Subcutaneous abdominal adipose tissue (tissue), 5 donors: ENCODE measurements around the gene OR5B21.

ENCODE experiments used
- H3K27ac ChIP-seq: one replicate; pipeline ENCODE4 v1.7.0; 2013; ENCODE audit warnings: low read depth, mild to moderate bottlenecking, inconsistent platforms, low read length, moderate library complexity
- H3K27me3 ChIP-seq, 5 donors: one replicate each; pipeline ENCODE4 v1.7.0; 2013; ENCODE audit warnings: low read length in 5 of 5, inconsistent platforms in 1 of 5; ENCODE audit not compliant: control insufficient read depth in 5 of 5, insufficient read depth in 4 of 5
- H3K36me3 ChIP-seq, 5 donors: one replicate each; pipeline ENCODE4 v1.7.0; 2013; ENCODE audit warnings: low read length in 5 of 5; ENCODE audit not compliant: control insufficient read depth in 5 of 5, insufficient read depth in 5 of 5
- H3K4me1 ChIP-seq, 5 donors: one replicate each; pipeline ENCODE4 v1.7.0; 2013; ENCODE audit warnings: low read length in 5 of 5, mild to moderate bottlenecking in 3 of 5, moderate library complexity in 1 of 5; ENCODE audit not compliant: control insufficient read depth in 5 of 5, insufficient read depth in 5 of 5
- H3K4me3 ChIP-seq, 5 donors: one replicate each; pipeline ENCODE4 v1.7.0; 2013; ENCODE audit warnings: low read length in 5 of 5, low read depth in 1 of 5
- H3K9ac ChIP-seq, 5 donors: one replicate each; pipeline ENCODE4 v1.7.0; 2013; ENCODE audit warnings: low read length in 5 of 5, mild to moderate bottlenecking in 4 of 5, moderate library complexity in 3 of 5
- H3K9me3 ChIP-seq, 5 donors: one replicate each; pipeline ENCODE4 v1.7.0; 2013; ENCODE audit warnings: low read length in 5 of 5; ENCODE audit not compliant: control insufficient read depth in 5 of 5
- donor health status: healthy.
- donor health status: healthy.
- donor health status: healthy.
- donor health status: healthy.
- donor health status: healthy.

The OR5B21 gene

DNA sequence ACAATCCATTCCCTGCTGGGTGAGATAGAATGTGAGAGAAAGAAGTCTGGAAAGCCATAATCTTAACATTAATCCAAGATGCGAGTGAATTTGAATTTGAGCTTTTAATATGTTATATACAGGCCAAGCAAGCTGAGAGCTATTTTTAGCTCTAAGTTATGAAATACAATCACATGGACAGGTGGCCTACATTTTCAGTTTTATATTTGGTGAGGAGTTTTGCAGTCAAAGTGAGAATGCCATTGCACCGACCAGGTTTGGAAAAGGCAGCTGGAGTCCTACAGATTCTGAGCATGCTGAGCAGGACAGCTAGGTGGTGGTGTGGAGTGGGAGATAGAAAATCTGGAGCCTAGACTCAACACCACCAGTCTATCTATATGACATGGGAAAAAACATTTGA is 12.0 kb downstream of the OR5B21 start:
- H3K9ac ChIP-seq: no peak overlapping the region
- no peaks in the 10 kb centered on the region for H3K4me1 ChIP-seq
- H3K27me3 ChIP-seq: no peaks in the 10 kb centered on the region
- no peak overlapping the region for H3K27ac ChIP-seq
- no peak overlapping the region for H3K4me3 ChIP-seq
- H3K36me3 ChIP-seq: no peaks in the 10 kb centered on the region
- no peaks in the 10 kb centered on the region for H3K9me3 ChIP-seq

DNA sequence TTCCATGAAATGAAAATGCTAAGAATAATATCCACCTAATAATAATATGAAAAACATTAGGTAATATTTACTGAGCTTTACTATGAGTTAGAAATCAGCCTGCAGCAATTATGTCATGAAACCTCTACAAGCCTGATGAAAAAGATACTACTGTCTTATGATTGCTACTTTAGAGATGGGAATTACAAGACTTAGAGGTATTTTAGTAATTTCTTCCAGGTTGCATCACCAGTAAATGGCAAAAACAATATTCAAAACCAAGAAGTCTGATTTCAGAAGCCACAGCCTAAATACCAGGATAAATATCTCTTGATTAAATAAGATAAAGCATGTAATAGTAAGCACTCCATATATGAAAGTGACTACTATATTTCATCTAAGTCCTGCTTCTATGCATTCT is 13.8 kb downstream of the OR5B21 start:
- no peak overlapping the region for H3K27ac ChIP-seq
- no peaks in the 10 kb centered on the region for H3K4me1 ChIP-seq
- no peak overlapping the region for H3K4me3 ChIP-seq
- H3K9me3 ChIP-seq: no peaks in the 10 kb centered on the region
- H3K27me3 ChIP-seq: no peaks in the 10 kb centered on the region
- H3K9ac ChIP-seq: no peak overlapping the region
- H3K36me3 ChIP-seq: no peaks in the 10 kb centered on the region

DNA sequence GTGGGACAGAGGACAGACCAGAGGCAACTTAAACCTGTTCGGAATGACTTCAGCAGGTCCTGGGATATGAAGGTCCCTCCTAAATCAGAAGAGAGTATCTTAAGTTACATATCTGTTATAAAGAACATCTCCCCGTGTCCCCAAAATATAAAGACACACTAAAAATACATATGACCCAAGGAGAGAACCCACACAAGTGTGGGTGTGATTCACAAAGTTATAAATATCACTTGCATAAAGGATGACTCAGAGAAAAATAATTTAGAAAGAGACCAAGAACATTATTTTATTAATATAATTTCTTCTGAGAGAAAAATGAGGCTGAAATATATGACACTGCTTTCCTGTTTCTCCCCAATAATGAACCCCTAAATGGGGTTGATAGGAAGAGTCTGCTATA is 14.2 kb downstream of the OR5B21 start:
- no peaks in the 10 kb centered on the region for H3K27me3 ChIP-seq
- H3K9me3 ChIP-seq: no peaks in the 10 kb centered on the region
- no peaks in the 10 kb centered on the region for H3K36me3 ChIP-seq
- no peak overlapping the region for H3K4me3 ChIP-seq
- H3K4me1 ChIP-seq: no peaks in the 10 kb centered on the region
- H3K27ac ChIP-seq: no peak overlapping the region
- no peak overlapping the region for H3K9ac ChIP-seq

DNA sequence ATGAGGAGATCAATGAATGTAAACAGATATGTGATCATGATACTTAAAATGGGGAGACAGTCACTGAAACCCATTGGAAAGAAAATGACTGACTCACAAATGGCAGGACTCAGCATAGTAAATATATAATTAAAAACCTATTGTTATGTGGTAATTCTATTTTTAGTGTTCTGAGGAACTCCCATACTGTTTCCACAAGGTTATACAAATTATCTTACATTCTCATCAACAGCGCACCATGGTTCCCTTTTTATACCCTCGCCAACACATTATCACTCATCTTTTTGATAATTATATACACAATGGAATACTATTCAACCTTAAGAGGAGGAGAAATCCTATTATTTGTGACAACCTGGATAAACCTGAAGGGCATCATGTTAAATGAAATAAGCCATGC is 17.1 kb downstream of the OR5B21 start:
- H3K36me3 ChIP-seq: no peaks in the 10 kb centered on the region
- H3K27me3 ChIP-seq: no peaks in the 10 kb centered on the region
- no peaks in the 10 kb centered on the region for H3K9me3 ChIP-seq
- H3K4me1 ChIP-seq: no peaks in the 10 kb centered on the region
- H3K9ac ChIP-seq: no peak overlapping the region
- no peak overlapping the region for H3K27ac ChIP-seq
- no peak overlapping the region for H3K4me3 ChIP-seq

DNA sequence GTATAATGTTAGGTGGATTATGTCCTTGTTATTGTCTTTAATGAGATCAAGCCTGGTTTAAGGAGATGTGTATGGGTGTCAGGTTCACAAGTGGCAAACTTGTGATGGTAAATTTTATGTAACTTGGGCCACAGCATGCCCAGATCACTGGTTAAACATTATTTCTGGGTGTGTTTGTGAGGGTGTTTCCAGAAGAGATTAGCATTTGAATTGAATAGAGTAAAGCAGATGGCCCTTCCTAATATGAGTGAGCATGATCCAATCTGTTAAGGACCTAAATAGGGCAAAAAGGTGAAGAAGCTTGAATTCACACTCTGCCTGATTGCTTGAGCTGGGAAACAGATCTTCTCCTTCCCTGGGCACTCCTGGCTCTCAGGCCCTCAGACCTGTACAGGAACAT is 20.7 kb downstream of the OR5B21 start:
- Histone ChIP-seq H3K27ac (no peak overlapping the region), H3K9me3 (no peaks in the 10 kb centered on the region), H3K9ac (no peak overlapping the region), H3K4me1 (no peaks in the 10 kb centered on the region), H3K27me3 (peaks cover 0 to 2% (median 0%) of the 10 kb centered on the region in 5 donors), H3K4me3 (no peak overlapping the region), H3K36me3 (no peaks in the 10 kb centered on the region)

DNA sequence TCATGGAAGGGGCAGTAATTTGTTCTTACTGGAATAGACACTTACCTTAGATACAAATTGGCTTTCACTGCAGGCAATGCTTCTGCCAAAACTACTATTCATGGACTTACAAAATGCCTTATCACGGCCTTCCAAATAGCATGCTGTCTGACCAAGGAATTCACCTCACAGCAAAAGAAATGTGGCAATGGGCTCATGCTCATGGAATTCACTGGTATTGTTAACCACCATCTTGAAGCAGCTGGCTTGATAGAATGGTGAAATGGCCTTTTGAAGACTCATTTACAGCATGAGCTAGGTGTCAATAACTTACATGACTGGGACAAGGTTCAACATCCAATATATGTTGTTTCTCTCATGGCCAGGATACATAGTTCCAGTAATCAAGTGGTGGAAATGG is 21.9 kb downstream of the OR5B21 start:
- no peak overlapping the region for H3K27ac ChIP-seq
- no peak overlapping the region for H3K4me3 ChIP-seq
- no peaks in the 10 kb centered on the region for H3K36me3 ChIP-seq
- H3K4me1 ChIP-seq: no peaks in the 10 kb centered on the region
- peaks cover 0 to 2% (median 0%) of the 10 kb centered on the region in 5 donors for H3K27me3 ChIP-seq
- no peaks in the 10 kb centered on the region for H3K9me3 ChIP-seq
- H3K9ac ChIP-seq: no peak overlapping the region

DNA sequence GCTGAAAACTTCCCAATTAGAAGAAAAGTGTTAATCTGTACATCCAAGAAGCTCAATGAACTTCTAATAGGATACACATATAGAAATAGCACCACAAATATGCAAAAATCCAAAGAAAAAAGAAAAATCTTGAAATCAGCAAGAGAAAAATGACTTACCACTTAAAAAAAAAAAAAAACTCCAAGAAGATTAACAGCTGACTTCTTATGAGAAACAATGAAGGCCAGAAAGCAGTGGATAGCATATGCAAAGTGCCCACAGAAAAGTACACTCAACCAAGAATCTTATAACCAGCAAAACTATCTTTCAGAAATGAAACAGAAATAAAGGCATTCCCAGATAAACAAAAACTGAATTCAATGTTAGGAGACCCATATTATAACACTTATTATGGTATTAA is 36.0 kb downstream of the OR5B21 start:
- Histone ChIP-seq H3K27me3 (no peaks in the 10 kb centered on the region), H3K27ac (no peak overlapping the region), H3K9me3 (peaks cover 0 to 32% (median 19%) of the 10 kb centered on the region in 5 donors), H3K36me3 (no peaks in the 10 kb centered on the region), H3K9ac (no peak overlapping the region), H3K4me1 (no peaks in the 10 kb centered on the region), H3K4me3 (no peak overlapping the region)

DNA sequence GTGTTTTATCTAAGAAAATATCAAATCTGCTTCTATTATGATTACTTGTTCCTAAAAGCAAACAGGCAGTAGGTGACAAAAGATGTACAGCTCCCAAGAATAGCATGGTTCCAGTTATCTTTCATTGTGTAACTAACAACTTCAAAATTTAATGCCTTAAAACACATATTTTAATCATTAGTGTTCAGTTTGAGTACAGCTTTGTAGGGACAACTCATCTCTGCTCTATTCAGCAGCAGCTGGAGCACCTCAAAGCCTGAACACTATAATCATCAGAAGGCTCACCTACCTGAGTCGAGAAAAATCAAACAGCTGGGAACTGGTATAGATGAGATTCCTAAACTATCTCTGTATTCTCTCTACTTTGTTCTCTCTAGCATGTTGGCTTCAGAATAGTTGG is 41.6 kb downstream of the OR5B21 start:
- Histone ChIP-seq H3K27ac (no peak overlapping the region), H3K9ac (no peak overlapping the region), H3K36me3 (no peaks in the 10 kb centered on the region), H3K4me1 (no peaks in the 10 kb centered on the region), H3K4me3 (no peak overlapping the region), H3K9me3 (peaks cover 0 to 20% (median 8%) of the 10 kb centered on the region in 5 donors), H3K27me3 (no peaks in the 10 kb centered on the region)

DNA sequence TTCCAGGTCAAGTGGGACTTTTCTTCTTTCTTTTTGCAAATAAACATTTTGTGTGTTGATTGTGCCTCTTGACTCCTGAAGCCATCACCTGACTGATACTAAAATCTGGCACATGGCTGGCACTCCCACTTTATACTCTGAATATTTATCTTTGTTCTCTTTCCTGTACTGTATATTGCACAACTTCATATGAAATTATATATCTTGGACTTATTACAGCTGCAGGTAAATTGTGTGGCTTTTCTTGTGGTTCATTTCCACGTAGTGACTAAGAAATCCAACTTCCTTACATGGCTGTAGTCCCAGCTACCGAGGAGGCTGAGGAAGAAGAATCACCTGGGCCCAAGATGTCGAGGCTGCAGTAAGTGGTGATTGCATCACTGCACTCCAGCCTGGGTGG is 42.2 kb downstream of the OR5B21 start:
- H3K27ac ChIP-seq: no peak overlapping the region
- H3K9me3 ChIP-seq: peaks cover 0 to 14% (median 4%) of the 10 kb centered on the region in 5 donors
- no peak overlapping the region for H3K4me3 ChIP-seq
- no peaks in the 10 kb centered on the region for H3K4me1 ChIP-seq
- H3K36me3 ChIP-seq: no peaks in the 10 kb centered on the region
- H3K27me3 ChIP-seq: no peaks in the 10 kb centered on the region
- H3K9ac ChIP-seq: no peak overlapping the region
